22Rv1 (cell line): ENCODE data around the gene BMERB1.

Source experiments
- CTCF ChIP-seq: fragments of 450-650 bp; IDR thresholded peaks from 2 replicates; pipeline ENCODE4 v1.5.1; 2017; ENCODE audit warnings: mild to moderate bottlenecking
- ZFX ChIP-seq: fragments of 450-650 bp; IDR thresholded peaks from 2 replicates; pipeline ENCODE4 v1.6.1; 2017; ENCODE audit warnings: antibody characterized with exemption, borderline replicate concordance

GRCh38 chr16:15440852-15441251 lies 6.5 kb downstream of the BMERB1 start:
- TF ChIP-seq CTCF (no peak), ZFX (no peak)
